Left lobe of liver (tissue), 2 donors: ENCODE data around the gene SLC41A3. TPM values are rescaled to one million over a fixed set of nuclear protein-coding genes. Genes with fewer than 3 reads are reported as not detected.
"Not testable (repeated sequence)": the region's sequence is repeated elsewhere in the genome, so short reads cannot be mapped to it uniquely, and the experiment has no call there.

Source experiments
- ATAC-seq: fragments of 200-7000 bp; cut with Tn5 transposase; one replicate; pipeline ENCODE4 v1.9.1; 2020; ENCODE audit warnings: mild to moderate bottlenecking, moderate library complexity
- DNase-seq: peaks from one replicate; pipeline ENCODE4 v3.0.0-alpha.2; 2020; ENCODE audit warnings: low spot score
- total RNA-seq: library from RNA; stranded (reverse); gene quantifications from one replicate; pipeline ENCODE4 v1.2.1, GENCODE V29; 2021
- donor health status: DM: no; HTN: no; CAD: no; lungs with moderate emphysema.
- donor health status: DM: no; HTN: yes; CAD: no.

The SLC41A3 gene
- total RNA-seq, 1 donor from 2014 or later: 15.7 TPM

DNA sequence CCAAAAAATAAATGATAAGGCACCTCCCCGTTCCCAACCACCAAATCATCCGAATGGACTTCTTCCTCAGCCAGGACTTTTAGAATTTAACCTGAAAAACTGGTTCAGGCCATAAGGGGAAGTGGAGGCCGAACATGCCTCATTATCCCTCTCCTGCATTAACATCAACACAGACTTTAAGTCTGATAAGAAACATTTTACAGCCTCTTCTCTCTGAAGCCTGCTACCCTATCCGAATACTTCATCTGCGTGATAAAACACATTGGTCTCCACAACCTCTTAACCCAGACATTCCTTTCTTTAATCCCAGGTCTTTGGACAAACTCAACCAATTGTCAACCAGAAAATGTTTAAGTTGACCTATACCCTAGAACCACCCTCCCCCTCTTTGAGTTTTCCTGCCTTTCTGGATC is 850 bp upstream of the SLC41A3 start:
- DNase-seq (no peak), ATAC-seq (no peak)

DNA sequence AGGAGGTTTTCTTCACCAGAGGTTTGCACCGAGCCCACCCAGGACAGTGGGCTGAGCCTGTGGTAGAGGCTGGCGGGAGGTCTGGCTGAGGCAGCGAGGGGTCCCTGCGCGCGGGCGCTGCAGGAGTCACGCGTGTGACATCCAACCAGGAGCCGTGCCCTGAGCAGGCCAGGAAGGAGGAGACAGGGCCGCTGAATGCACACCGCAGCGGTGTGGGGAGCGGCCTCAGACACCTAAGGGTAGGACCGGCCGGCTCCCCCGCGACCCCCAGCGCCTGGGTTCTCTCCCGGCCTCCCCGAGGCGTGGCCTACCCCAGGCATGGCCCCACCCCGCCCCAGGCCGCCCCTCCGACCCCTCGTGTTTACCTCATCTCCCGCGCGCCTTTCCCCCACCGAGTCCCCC is 412 bp downstream of the SLC41A3 start:
- DNase-seq: peak; percentile 60
- peak; percentile 67 for ATAC-seq

DNA sequence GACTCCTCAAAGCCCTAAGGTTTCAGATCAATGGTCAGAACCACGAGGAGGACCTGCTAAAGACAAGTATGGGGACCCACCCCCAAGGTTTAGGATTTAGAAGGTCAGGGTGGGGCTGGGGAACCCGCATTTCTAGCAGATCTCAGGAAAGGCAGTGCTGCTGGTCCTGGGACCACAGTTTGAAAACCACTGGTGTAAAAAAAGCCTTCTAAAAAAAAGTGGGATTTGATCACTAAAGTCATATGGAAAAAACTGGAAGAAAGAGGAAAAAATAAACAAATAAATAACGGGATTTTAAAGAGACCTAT is 832 bp downstream of the SLC41A3 start:
- no peak for ATAC-seq
- no peak for DNase-seq

DNA sequence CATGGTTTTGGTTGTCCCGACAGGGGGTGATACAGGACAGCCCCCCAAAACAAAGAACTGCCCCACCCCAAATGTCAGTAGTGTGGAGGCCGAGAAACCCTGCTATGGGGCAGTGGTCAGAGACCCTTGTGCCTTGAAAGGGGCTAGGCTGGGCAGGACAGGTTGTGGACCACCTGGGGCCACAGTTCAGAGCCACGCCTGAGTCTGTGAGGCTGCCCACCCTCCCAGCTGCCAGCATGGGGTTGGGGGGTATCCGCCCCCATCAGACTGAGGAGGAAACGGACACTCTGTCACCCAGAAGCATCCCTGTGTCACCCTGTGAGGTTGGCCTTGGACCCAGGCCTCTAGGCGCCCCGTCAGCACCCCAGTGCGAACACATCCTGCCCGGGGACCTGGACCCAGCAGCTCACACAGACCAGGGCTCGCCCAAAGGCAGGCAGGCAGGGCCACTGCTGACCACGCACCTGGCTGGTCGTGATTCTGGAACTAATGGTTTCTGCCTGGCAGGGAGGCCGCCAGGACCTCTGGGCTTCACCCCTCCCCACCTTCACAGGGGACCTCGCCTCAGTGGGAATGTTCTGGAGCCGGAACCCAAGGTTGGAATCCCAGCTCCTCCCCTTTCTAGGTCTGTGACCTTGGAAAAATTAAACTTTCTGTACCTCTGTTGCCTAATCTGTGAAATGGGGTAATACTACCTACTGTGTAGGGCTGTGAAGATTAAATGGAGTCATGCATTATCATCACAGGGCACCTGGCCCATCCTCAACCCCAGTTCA is 1.4 kb downstream of the SLC41A3 start:
- DNase-seq (no peak), ATAC-seq (no peak)

DNA sequence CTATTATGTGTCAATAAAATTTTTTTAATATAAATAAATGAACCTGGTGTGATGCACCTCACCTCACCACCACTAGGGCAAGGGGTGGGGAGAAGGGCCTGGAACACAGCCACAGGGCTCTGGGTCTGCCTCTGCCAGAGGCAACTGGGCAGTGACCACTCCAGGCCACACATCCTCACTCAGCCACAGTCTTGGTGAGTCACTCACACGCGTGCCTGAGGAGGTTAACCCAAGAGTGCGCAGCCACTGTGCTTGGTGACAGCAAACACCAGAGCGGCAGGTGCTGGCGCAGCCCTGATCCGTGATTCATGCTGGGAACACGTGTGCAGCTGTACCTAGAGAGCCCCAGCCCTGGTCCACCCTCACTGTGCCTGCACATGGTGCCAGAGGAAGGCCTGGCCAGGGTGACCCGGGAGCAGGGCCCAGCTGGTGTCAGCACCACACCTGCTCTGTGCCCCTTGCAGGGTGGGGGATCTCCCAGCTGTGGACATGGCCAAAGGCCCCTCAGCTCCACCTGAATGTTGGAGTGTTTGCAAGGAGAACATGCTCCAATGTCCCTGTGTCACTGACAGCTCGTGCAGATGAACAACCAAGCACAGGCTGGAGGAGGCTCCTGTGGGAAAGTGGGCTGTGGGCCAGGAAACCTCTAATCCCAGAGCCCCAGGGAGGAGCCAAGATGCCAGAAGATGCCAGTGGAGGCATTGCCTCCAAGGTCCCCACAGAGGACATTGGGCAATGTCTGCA is 2.1 kb downstream of the SLC41A3 start:
- DNase-seq: no peak
- ATAC-seq: no peak

DNA sequence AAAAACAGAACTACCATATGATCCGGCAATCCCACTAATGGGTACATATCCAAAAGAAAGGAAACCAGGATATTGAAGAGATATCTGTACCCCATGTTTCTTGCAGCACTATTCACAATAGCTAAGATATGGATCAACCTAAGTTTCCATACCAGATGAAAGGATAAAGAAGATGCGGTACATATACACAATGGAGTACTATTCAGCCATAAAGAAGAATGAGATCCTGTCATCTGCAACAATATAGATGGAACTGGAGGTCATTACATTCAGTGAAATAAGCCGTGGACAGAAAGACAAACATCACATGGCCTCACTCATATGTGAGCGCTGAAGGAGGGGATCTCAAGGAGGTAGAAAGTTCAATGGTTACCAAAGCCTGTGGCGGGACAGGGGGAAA is 3.0 kb downstream of the SLC41A3 start:
- ATAC-seq: no peak

DNA sequence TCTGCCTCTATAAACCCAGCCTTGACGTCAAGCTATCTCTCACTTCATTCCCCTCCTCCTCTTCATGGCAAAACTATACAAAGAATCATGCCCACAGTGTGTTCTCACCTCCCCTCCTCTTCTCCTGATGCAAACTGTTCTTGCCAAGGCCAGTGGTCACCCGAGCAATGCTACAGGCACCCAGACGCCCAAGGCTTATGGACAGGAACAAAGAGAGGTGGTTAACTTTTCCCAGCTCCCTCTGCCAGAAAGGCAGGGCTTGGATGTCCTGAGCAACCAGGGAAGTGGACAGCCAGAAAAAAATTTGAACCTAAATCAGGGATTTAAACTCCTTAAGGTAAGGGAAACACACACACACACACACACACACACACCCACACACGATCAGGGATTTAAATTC is 5.1 kb downstream of the SLC41A3 start:
- ATAC-seq (no peak), DNase-seq (no peak)

More for the DNA sequence above, 3.0 kb downstream of the SLC41A3 start:
- DNase-seq: no peak

DNA sequence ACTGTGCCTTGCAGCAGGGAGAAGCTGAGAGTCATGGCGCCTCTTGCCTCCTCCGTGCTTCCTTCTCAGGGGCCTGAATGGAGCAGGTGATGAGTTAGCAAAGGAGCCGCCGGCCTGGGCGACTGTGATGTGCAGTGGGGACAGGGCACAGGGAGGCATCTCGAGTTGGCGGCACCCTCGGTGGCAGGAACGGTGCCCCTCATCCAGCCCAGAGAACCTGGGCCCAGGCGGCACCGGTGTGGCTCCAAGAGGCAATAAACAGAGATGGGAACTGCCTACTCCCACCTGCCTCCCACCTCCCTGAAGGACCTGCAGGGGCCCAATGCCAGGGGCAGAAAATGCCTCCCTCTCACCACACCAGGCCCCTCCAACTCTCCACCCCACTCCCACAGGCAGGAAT is 6.2 kb downstream of the SLC41A3 start:
- DNase-seq (no peak), ATAC-seq (no peak)

DNA sequence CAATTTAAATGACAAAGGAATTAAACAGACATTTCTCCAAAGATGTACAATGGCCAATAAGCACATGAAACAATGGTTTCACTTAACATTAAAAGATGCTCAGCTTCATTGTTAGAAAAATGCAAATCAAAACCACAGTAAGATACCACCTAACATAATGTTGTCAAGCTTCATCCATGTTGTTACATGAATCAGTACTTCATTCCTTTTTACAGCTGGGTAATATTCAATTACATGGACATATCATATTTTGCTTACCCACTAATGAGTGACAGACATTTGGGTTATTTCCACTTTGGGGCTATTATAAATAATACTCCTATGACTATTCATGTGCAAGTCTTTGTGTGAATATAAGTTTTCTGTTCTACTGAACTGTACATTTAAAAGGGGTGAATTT is 7.8 kb downstream of the SLC41A3 start:
- DNase-seq (no peak), ATAC-seq (no peak)

DNA sequence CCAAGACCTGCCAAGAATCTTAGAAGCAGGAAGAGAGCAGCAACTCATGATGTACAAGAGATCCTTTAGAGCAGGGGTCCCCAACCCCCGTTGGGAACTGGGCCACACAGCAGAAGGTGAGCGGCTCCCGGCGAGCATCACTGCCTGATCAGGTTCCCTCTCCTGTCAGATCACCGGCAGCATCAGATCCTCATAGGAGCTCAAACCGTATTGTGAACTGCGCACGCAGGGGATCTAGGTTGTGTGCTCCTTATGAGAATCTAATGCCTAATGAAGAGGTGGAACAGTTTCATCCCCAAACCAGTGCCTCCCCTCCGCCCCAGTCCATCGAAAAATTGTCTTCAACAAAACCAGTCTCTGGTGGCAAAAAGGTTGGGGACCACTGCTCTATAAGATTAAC is 13.8 kb downstream of the SLC41A3 start:
- ATAC-seq: no peak
- no peak for DNase-seq

DNA sequence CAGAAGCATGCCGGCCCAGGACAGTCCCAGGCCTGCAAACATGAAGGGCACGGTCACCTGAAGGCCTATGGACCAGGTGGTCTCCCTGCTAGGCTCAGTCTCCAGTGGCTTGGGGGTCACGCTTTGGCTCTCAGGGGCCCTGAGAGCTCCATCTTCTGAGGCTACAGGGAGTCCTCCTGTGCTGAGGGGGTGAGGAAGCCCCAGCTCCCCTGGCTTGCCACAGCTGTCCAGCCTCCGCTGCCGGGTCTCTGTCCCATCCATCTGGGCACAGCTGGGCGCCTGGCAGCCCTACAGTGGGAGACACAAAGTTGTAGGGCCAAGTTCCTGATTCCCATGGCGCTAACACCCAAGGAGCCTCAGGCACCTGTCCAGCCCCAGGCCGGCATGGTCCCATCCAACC is 16.0 kb downstream of the SLC41A3 start:
- DNase-seq: no peak
- ATAC-seq: no peak

DNA sequence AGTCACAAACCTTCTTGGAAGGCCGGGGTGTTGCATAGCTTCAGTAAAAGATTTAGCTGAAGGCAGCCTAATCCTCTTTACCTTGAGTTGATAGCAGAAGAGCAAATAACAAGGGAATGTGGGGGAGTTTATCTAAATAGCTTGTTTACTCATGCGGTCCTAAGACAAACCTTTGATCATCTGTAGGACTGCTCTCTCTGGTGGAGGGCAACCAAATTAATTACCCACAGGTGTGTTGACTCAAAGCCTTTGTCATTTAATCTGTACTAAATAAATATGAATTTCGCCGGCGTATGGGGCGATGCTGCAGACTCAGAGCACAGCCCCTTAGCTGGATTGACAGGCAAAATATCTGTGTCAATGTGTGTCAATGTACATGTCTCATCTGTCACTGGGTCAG is 17.2 kb downstream of the SLC41A3 start:
- DNase-seq: not testable (repeated sequence)

DNA sequence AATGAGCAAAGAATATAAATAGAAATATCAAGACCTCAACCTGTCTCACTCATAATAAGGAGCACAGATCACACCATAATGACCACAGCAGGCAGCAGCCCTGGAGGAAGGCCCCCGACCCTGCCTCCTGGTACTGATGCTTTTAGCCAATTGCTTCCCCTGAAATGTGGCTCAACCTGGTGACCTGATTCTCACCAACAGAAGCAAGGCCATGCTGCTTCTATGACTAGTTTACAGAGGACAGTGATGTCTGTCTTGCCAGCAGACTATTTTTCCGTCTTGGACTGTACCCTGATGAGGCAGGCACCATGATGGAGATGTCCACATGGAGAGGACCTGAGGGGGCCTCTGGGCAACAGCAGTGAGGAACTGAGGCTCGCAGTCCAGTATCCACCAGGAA is 18.0 kb downstream of the SLC41A3 start:
- no peak for ATAC-seq
- DNase-seq: no peak

More for the DNA sequence above, 17.2 kb downstream of the SLC41A3 start:
- not testable (repeated sequence) for ATAC-seq

DNA sequence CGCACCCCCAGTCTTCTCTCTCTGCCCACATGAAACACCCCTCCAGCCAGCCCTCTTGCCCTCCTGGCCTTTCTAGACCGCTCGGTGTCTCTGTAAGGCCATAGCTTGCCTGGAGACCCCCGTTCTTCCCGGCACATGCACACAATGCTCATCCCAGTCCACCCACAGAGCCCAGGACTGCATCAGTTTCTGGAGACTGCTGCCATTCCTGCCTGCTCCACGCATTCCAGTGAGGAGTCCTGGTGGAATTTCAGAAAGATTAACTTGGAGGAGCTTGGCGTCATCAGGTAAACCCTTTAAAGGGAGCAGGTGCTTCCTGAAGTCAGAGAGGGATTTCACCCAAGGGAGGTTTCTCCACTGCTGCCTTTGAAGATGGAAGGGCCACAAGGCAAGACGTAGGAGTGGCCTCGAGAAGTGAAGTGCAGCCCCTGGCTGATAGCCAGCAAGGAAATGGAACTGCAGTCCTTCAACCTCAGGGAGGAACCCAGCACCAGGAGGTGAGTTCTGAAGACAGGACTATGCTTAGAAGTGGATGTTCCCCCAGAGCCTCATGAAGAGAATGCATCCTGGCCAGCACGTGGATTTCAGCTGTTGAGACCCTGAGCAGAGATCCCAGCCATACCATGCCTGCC is 19.2 kb downstream of the SLC41A3 start:
- DNase-seq (no peak), ATAC-seq (no peak)

DNA sequence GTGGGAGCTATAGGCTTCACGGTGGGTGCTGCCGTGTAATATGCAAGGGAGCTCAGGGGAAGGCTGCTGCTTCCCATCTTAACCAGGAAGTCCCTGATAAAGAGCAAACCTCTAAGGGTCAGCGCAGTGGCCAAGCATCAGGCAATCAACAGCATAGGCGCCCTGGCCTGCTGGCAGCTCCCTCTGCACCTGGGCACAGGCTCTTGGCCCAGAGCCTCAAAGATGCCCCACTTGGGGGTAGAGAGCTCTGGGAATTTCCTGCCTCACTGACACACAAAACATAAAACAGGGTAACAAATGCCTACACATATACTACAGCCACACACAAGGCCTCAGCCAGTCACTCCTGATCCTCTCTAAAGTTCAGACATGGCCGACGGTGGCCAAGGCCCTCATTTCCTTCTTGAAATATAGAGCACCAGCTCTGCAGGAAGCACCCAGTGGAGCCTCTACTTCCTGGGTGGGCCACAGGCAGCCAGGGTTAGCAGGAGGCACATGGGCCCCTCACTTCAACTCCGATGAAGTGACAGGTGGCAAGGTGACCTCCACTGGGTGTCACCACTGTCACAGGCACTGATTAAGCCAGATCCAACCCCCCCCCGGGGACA is 20.5 kb downstream of the SLC41A3 start:
- DNase-seq: no peak
- no peak for ATAC-seq

DNA sequence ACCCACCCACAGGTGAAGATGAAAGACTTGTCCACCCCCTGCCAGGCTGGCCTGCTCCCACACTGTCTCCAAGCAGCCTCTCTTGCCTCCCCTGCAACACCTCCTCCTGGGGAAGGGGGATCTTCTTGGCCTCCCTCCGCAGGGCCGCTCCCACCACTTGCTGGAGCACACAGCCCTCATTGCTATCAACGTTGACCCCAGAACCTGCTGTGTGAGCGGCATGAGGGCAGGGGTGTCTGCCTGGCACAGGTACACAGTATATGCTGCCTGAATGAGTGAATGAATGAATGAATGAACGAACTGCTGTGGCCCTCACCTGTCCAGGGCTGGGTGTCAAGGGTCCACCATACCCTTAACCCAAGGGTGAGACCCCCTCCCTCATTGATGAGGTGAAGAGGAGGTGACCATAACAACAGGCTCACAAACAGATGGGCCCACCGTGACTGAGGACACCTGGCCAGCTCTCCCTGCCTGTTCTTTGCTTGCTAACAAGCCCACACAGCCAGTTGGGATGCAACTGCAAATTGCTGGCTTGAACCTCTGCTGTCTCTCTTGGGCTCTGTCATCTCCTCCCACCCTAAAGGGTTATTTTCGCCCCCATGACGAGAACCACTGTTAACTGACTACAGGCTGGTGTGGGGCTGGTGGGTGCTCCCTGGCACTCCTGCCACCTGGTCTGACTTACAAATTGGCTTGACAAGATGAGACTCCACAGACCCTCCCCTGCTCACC is 22.5 kb downstream of the SLC41A3 start:
- ATAC-seq (no peak), DNase-seq (no peak)

DNA sequence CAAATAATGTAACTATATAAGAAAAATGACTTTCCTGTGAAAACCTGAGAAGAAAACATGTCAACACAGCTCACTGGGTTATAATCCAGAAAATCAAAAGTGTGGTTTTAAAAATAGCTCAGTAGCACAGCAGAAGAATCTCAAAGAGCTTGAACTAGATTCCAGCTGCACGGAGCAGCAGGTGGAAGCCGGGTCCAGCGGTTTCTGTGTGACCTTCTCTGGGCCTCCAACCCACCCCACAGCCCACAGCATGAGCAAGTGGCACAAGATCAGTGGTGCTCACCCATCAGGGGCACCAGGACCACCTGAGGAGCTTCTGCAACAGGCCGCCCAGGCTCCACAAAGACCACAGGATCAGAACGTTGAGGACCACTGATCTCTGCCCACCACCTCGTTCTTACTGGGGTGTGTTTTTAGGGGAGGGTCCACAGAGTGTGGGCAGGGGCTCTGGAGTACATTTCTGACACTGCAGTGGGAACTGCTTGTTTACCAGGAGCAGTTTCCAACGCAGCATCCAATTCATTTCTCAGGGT is 23.2 kb downstream of the SLC41A3 start:
- no peak for ATAC-seq
- no peak for DNase-seq

DNA sequence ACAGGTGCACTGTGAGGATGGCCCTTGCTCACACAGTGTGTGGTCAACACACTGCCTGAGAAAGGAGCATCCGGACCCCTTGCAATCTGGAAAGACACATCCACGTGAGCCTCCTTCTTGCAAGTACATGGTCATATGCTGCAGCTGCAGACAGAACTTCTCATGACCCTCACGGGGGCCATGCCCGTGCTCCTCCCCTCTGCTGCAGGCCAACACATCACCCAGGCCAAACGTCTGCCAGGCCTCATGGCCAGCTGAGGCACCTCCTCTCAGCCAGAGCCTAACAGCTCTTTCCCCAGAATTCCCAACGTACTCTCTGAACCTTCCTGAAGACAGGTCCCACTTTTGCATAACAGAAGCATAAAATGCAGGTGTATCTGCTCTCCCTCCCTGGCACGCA is 25.3 kb downstream of the SLC41A3 start:
- DNase-seq: no peak
- no peak for ATAC-seq

DNA sequence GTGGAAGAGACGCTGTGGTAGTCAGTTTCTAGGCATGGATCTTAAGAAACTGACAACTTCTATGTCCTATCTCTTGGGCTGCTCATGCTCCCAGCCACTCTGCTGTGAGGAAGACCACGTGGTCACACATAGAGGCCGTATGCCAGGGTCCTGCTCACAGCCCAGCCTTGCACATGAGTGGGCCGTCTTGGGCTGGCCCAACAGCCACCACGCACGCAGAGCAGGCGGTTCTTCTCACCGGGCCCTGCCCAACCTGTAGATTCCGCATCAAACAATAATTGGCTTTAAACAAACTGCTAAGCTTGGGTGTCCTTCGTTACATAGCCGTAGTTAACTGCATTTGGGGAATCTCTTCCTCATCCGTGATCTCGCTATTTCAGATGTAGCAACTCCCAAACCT is 26.0 kb downstream of the SLC41A3 start:
- ATAC-seq (no peak), DNase-seq (no peak)

DNA sequence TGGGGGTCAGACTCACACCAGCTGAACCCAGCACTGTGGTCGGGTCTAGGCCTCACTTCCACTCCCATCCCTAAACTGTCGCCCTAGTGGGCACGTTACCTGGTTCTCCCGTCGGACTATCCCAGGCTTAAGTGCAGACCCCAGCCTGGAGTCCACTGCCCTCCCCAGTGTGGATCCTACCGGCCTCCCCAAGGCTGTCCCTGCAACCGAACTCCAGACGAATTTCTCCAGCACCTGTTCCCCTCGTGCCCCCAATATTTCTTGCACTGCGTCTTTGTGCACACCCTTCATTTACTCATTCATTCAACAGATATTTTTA is 26.5 kb downstream of the SLC41A3 start:
- DNase-seq (no peak), ATAC-seq (no peak)
